SU-DHL-6 (cell line): ENCODE data around the gene CERS6.

Experiments
- CTCF ChIP-seq: fragments of 200-600 bp; sonication (generic); IDR thresholded peaks from one replicate; pipeline ENCODE4 v1.5.1; 2017; ENCODE audit warnings: antibody characterized with exemption, mild to moderate bottlenecking, low read length, moderate library complexity; ENCODE audit not compliant: insufficient read depth, poor library complexity, severe bottlenecking
- EZH2phosphoT487 ChIP-seq: fragments of 200-600 bp; sonication (generic), shearing (Covaris generic); conservative IDR thresholded peaks from 2 replicates; pipeline ENCODE4 v1.6.1; 2018; ENCODE audit warnings: mild to moderate bottlenecking, antibody characterized with exemption, low read length, moderate library complexity, mixed read lengths

- TF ChIP-seq CTCF (no peak), EZH2phosphoT487 (no peak)
Measured at GRCh38 chr2:168600949-168601348, 144.9 kb downstream of the CERS6 start.
